GM18505 (cell line): ENCODE data around the gene CCDC89.

Source experiments
- ATAC-seq: cut with Tn5 transposase; IDR thresholded peaks from one replicate; pipeline ENCODE4 v1.9.1; 2021; ENCODE audit not compliant: unreplicated experiment
- POLR2A ChIP-seq: IDR thresholded peaks from 4 replicates; pipeline ENCODE4 v1.6.1; 2011; ENCODE audit warnings: borderline replicate concordance; ENCODE audit not compliant: insufficient read depth, insufficient read length; ENCODE audit errors: extremely low read depth

Gene CCDC89

DNA sequence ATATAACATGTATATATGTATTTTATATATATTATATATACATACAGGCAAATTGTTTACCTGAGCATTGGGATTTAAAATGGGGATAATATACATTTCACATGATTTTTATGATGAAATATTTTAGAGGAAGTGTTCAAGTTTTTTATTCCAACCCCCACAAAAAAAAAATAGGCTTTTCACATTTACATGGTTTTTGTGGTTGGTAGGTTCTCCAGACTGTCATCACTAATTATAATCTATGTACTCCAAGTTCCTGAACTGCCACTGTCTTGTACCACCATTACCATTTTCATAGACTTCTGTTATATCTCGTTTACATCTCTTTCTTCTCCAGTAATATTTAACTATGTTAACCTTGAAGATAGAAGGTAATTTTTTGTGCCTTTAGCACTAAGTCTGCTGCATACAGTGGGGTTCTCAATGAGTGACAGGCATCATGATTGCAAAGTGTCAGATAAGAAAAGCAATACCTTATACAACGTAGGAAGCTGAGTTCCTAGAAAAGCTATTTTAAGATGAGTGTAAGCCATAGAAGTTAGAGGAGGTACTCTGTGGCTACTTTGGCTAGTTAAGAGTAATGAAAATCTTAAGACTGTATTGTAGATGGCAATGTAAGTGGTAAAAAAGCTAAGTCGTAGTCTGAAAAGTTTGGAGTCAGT, 33.1 kb downstream of the CCDC89 start:
- TF ChIP-seq POLR2A: no peak
- no peak for ATAC-seq

DNA sequence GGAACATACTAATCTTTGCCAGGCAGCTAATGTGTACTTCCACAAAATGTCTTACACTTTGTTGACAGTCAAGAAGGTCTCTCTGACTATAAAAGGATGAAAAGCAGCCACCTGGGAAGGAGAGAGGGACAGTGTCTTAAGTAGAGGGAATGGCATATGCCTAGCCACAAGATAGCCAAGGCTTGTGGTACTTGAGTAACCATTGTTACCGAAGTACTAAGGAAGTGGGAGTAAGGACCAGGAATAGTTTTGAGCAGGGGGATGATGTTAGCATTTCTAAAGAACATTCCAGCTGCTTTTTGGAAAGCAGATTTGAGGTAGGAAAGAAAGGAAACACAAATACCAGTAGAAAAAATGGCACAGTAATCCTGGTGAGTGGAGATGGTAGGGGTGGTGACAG, 34.9 kb downstream of the CCDC89 start:
- ATAC-seq: no peak
- no peak for TF ChIP-seq POLR2A

- peak; percentile 100 for ATAC-seq
- TF ChIP-seq POLR2A: peak; percentile 98
Observed at GRCh38 chr11:85647604-85648299, 38.2 kb downstream of the CCDC89 start, which contains the start of gene TMEM126A. TSS of gene TMEM126A (plus strand) at chr11:85647967. CDS start at chr11:85650256, 2,289 bp downstream.

DNA sequence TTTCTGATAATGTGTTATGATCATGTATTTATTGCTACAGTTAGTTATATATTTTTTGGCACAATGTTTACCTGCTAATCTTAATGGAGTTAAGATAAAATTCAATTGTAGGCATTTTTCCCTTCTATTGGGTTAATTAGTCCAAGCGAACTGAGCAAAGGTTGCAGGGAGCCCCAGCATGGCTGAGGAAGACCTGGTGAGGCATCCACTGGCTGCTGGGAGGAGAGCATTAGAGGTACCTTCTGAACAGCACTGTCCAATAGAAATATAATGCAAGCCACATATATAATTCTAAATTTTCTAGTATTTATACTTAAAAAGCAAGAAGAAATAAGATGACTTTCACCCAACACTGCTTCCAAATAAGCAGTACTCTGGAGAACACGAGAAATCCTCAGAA, 38.9 kb downstream of the CCDC89 start:
- TF ChIP-seq POLR2A: no peak
- no peak for ATAC-seq

DNA sequence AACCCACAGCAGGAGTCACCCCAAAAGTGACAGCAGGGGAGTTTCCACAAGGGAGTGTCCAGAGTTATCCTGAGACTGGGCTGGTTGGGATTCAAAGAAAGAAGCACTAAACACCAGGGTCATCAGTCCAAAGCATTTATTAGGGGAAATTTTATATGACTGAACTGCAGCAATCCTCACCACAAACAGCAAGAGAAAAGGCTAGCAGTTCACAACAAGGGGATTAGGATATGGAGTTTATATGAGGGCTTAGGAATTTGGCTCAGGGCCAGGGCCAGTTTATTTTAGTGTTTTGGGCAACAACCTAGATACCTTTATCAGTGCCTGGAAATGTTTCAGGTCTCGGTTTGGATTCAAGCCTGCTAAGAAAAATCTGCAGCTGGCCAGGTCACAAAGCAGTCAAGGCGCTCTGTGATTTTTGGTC, 42.8 kb downstream of the CCDC89 start:
- no peak for TF ChIP-seq POLR2A
- ATAC-seq: no peak

- no peak for TF ChIP-seq POLR2A
- ATAC-seq: no peak
Observed at GRCh38 chr11:85634747-85635146, 51.2 kb downstream of the CCDC89 start.
